ENCODE data around the gene ID3. TPM values are rescaled to one million over a fixed set of nuclear protein-coding genes. Genes with fewer than 3 reads are reported as not detected.

ID3 gene
- total and polyA plus RNA-seq, 9 of the 15 experiments (the other 6 are each of a cell fraction or from before 2014, with no cell fraction given): 6.8 to 59.8 (median 23.5) TPM

DNA sequence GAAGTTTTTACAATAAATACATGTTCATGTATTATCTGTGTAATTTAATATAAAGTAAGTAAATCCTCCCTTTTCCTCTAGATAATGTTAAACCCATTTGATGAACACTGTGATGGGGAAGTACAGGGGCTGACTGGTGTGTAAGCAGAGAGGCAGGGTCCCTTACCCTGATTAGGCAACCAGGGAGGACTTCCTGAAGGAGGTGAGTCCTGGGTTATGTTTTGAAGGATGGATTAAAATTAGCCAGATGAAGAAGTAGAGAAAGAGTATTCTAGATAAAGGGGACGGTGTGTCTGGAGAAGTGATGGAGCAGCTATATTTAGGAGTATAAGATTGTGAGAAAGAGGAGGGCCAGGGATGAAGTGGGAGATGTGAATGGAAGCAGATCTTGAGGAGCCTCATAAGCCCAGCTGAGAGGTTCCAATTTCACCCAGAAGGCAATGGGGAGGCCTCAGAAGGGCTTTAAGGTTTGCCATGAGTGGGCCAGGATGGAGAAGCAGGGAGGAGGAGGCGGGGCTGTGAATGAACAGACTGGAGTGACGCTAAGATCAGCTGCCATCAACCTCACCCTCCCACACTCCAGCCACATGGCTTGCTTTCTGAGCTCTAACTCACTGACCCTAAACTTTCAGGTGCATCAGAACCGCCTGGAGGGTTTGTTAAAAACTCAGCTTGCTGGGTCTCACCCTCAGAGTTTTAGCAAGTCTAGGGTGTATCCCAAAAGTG is 30.9 kb upstream of the ID3 start (continued):
- TF ChIP-seq, protein P1, sequence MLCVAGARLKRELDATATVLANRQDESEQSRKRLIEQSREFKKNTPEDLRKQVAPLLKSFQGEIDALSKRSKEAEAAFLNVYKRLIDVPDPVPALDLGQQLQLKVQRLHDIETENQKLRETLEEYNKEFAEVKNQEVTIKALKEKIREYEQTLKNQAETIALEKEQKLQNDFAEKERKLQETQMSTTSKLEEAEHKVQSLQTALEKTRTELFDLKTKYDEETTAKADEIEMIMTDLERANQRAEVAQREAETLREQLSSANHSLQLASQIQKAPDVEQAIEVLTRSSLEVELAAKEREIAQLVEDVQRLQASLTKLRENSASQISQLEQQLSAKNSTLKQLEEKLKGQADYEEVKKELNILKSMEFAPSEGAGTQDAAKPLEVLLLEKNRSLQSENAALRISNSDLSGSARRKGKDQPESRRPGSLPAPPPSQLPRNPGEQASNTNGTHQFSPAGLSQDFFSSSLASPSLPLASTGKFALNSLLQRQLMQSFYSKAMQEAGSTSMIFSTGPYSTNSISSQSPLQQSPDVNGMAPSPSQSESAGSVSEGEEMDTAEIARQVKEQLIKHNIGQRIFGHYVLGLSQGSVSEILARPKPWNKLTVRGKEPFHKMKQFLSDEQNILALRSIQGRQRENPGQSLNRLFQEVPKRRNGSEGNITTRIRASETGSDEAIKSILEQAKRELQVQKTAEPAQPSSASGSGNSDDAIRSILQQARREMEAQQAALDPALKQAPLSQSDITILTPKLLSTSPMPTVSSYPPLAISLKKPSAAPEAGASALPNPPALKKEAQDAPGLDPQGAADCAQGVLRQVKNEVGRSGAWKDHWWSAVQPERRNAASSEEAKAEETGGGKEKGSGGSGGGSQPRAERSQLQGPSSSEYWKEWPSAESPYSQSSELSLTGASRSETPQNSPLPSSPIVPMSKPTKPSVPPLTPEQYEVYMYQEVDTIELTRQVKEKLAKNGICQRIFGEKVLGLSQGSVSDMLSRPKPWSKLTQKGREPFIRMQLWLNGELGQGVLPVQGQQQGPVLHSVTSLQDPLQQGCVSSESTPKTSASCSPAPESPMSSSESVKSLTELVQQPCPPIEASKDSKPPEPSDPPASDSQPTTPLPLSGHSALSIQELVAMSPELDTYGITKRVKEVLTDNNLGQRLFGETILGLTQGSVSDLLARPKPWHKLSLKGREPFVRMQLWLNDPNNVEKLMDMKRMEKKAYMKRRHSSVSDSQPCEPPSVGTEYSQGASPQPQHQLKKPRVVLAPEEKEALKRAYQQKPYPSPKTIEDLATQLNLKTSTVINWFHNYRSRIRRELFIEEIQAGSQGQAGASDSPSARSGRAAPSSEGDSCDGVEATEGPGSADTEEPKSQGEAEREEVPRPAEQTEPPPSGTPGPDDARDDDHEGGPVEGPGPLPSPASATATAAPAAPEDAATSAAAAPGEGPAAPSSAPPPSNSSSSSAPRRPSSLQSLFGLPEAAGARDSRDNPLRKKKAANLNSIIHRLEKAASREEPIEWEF (CRISPR knock-in tag; IDR thresholded peaks at IDR 0.05): no peak
- TF ChIP-seq, protein P2, sequence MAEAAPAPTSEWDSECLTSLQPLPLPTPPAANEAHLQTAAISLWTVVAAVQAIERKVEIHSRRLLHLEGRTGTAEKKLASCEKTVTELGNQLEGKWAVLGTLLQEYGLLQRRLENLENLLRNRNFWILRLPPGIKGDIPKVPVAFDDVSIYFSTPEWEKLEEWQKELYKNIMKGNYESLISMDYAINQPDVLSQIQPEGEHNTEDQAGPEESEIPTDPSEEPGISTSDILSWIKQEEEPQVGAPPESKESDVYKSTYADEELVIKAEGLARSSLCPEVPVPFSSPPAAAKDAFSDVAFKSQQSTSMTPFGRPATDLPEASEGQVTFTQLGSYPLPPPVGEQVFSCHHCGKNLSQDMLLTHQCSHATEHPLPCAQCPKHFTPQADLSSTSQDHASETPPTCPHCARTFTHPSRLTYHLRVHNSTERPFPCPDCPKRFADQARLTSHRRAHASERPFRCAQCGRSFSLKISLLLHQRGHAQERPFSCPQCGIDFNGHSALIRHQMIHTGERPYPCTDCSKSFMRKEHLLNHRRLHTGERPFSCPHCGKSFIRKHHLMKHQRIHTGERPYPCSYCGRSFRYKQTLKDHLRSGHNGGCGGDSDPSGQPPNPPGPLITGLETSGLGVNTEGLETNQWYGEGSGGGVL (CRISPR knock-in tag; IDR thresholded peaks at IDR 0.05): no peak
- TF ChIP-seq RBM25 (IDR thresholded peaks at IDR 0.05; ENCODE audit: low read depth, low read length, severe bottlenecking) (peak; percentile 80), ZNF197 (CRISPR knock-in tag; IDR thresholded peaks at IDR 0.05; ENCODE audit: low read depth) (no peak), SMAD1 (IDR thresholded peaks at IDR 0.05; ENCODE audit: low read depth, low read length, partially characterized antibody) (no peak), GATA2 (CRISPR knock-in tag; IDR thresholded peaks at IDR 0.05) (no peak), ZFP1 (CRISPR knock-in tag; IDR thresholded peaks at IDR 0.05) (no peak), SMARCB1 (IDR thresholded peaks at IDR 0.05; ENCODE audit: insufficient read length, low read depth) (no peak), HCFC1 (IDR thresholded peaks at IDR 0.05; ENCODE audit: low read depth, low read length) (no peak)
- TF ChIP-seq, protein P3, sequence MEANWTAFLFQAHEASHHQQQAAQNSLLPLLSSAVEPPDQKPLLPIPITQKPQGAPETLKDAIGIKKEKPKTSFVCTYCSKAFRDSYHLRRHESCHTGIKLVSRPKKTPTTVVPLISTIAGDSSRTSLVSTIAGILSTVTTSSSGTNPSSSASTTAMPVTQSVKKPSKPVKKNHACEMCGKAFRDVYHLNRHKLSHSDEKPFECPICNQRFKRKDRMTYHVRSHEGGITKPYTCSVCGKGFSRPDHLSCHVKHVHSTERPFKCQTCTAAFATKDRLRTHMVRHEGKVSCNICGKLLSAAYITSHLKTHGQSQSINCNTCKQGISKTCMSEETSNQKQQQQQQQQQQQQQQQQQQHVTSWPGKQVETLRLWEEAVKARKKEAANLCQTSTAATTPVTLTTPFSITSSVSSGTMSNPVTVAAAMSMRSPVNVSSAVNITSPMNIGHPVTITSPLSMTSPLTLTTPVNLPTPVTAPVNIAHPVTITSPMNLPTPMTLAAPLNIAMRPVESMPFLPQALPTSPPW (CRISPR knock-in tag; IDR thresholded peaks at IDR 0.05): no peak
- TF ChIP-seq, protein P4, sequence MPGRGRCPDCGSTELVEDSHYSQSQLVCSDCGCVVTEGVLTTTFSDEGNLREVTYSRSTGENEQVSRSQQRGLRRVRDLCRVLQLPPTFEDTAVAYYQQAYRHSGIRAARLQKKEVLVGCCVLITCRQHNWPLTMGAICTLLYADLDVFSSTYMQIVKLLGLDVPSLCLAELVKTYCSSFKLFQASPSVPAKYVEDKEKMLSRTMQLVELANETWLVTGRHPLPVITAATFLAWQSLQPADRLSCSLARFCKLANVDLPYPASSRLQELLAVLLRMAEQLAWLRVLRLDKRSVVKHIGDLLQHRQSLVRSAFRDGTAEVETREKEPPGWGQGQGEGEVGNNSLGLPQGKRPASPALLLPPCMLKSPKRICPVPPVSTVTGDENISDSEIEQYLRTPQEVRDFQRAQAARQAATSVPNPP (IDR thresholded peaks at IDR 0.05; ENCODE audit: borderline replicate concordance, insufficient read depth, insufficient read length): no peak
- TF ChIP-seq, protein P5, sequence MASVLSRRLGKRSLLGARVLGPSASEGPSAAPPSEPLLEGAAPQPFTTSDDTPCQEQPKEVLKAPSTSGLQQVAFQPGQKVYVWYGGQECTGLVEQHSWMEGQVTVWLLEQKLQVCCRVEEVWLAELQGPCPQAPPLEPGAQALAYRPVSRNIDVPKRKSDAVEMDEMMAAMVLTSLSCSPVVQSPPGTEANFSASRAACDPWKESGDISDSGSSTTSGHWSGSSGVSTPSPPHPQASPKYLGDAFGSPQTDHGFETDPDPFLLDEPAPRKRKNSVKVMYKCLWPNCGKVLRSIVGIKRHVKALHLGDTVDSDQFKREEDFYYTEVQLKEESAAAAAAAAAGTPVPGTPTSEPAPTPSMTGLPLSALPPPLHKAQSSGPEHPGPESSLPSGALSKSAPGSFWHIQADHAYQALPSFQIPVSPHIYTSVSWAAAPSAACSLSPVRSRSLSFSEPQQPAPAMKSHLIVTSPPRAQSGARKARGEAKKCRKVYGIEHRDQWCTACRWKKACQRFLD (CRISPR knock-in tag; IDR thresholded peaks at IDR 0.05): no peak
- TF ChIP-seq, protein P6, sequence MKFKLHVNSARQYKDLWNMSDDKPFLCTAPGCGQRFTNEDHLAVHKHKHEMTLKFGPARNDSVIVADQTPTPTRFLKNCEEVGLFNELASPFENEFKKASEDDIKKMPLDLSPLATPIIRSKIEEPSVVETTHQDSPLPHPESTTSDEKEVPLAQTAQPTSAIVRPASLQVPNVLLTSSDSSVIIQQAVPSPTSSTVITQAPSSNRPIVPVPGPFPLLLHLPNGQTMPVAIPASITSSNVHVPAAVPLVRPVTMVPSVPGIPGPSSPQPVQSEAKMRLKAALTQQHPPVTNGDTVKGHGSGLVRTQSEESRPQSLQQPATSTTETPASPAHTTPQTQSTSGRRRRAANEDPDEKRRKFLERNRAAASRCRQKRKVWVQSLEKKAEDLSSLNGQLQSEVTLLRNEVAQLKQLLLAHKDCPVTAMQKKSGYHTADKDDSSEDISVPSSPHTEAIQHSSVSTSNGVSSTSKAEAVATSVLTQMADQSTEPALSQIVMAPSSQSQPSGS (CRISPR knock-in tag; IDR thresholded peaks at IDR 0.05): no peak
